Stimulated activated naive CD8-positive, alpha-beta T cell treated with anti-CD3 and anti-CD28 coated beads, Interleukin-15, Interleukin-2, amounts not matched to agents 100 ng/mL and 50 ng/mL, for 24 hours (primary cell): ENCODE data around the gene ENTPD1.

Experiments
- H3K27ac Mint-ChIP-seq: one replicate; pipeline ENCODE4 v1.8.0; 2021; ENCODE audit warnings: mild to moderate bottlenecking, mixed read lengths
- H3K27me3 Mint-ChIP-seq: one replicate; pipeline ENCODE4 v1.8.0; 2021; ENCODE audit warnings: mixed read lengths
- H3K36me3 Mint-ChIP-seq: one replicate; pipeline ENCODE4 v1.8.0; 2021; ENCODE audit warnings: low read depth, mixed read lengths
- H3K4me1 Mint-ChIP-seq: one replicate; pipeline ENCODE4 v1.8.0; 2021; ENCODE audit warnings: low read depth, mixed read lengths
- H3K4me3 Mint-ChIP-seq: one replicate; pipeline ENCODE4 v1.8.0; 2021; ENCODE audit warnings: mild to moderate bottlenecking, mixed read lengths
- H3K9me3 Mint-ChIP-seq: one replicate; pipeline ENCODE4 v1.8.0; 2021; ENCODE audit warnings: mixed read lengths

ENTPD1 gene

DNA sequence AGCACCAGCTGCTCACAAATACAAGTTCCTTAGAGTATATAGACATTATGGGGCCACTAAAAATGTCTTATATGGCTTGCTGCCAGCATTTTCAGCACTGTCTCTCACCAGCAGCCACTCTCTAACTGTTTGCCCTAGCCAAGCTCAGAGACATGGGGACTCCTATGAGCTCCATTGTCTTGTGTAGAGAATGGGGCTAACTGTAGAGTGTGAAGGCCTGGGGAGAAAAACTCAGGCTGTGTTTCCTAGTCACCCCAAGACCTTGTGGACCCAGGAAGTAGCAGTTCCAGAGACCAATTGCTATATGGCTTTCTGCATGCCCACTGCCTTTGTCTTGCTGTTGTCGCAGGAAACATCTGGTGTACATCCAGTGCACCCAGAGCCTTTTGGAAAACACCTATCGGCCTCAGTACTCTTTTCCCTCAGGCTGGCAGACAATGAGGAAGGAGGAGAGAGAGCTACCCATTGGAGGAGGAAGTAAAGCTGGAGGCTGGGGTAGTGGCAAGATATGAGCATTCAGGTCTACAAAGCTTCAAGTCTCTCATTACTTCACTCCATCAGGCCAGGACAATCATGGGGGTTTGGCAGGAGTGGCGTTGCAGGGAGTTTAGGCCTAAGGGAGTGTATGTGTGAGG is 28.4 kb downstream of the ENTPD1 start:
- no peaks in the 10 kb centered on the region for H3K36me3 Mint-ChIP-seq
- H3K9me3 Mint-ChIP-seq: no peaks in the 10 kb centered on the region
- peaks cover 29% of the 10 kb centered on the region for H3K4me1 Mint-ChIP-seq
- no peak overlapping the region for H3K4me3 Mint-ChIP-seq
- peaks cover 12% of the 10 kb centered on the region for H3K27me3 Mint-ChIP-seq
- H3K27ac Mint-ChIP-seq: peak overlapping the region; percentile 41

DNA sequence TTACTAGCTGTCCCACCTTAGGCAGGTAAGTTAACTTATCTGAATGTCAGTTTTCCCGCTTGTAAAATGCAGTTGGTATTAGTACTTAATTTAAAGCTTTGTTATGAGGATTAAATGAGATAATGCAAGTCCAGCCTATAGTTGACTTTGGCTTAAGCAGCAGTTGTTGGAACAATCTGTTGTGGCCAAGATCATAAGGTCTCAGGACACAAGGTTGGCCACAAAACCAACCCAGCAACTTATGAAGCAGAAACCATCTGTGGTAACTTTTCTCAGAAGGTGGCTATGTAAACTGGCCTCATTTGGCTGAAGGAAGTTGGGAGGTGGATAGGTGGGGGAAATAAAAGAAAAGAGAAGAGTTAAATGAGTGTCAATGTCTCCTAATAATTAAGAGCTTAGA is 29.4 kb downstream of the ENTPD1 start:
- Mint-ChIP-seq H3K9me3 (no peaks in the 10 kb centered on the region), H3K27me3 (peaks cover 15% of the 10 kb centered on the region), H3K36me3 (no peaks in the 10 kb centered on the region), H3K27ac (no peak overlapping the region), H3K4me3 (no peak overlapping the region), H3K4me1 (peaks cover 31% of the 10 kb centered on the region)

DNA sequence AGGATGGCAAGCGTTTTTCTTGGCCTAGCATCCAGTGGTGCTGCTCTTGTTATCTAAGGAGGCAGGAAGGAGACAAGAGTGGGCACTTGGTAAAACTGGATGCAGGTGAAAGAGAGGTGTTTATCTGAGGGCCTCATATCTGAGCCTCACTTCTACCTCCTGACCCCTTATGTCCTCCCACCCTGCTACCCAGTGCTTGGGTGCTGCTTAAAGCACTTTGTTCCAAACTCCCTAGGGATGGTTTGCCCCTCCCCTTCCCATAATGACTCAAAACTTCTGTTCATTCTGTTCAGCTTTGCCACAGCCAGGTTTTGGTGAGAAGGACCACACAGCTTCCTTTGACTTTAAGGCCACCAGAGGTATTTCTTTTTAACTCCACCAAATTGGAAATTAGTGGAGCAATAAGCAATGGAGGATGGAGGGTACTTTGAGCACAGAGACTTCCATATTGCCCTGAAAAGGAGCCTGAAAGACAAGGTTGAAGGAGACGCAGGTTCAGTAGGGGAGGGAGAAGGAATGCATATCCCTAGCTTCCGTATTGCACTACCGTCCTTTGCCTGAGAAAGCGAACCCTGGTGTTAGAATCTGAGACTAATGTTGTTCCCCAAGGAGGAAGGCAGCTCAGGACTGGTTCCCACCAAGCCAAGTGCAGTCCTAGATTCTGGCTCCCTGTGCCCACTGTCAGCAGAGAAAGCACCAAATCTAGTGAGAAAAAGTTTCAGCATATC is 30.1 kb downstream of the ENTPD1 start:
- H3K27ac Mint-ChIP-seq: peak overlapping the region; percentile 32
- H3K36me3 Mint-ChIP-seq: no peaks in the 10 kb centered on the region
- H3K4me3 Mint-ChIP-seq: no peak overlapping the region
- H3K4me1 Mint-ChIP-seq: peaks cover 35% of the 10 kb centered on the region
- H3K9me3 Mint-ChIP-seq: no peaks in the 10 kb centered on the region
- H3K27me3 Mint-ChIP-seq: peaks cover 12% of the 10 kb centered on the region

DNA sequence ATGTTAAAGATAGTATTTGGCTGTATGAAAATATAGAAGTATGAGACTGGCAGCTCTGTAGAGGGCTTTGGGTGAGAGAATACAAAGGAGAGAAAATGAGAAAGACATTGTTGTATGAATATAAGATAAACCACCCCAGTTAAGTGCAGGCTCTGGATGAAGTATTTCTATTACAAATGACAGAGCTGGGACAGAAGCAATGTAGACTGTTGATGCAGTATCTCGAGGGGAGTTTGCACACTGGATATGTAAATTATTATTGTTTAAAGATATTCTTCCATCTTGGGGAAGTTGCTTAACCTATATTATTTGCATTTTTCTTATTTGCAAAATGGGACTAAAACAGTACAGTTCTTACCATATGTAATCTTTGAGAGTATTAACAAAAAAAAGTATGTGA is 31.5 kb downstream of the ENTPD1 start:
- Mint-ChIP-seq H3K27me3 (peaks cover 14% of the 10 kb centered on the region), H3K4me3 (no peak overlapping the region), H3K27ac (no peak overlapping the region), H3K36me3 (no peaks in the 10 kb centered on the region), H3K4me1 (peaks cover 43% of the 10 kb centered on the region), H3K9me3 (no peaks in the 10 kb centered on the region)

DNA sequence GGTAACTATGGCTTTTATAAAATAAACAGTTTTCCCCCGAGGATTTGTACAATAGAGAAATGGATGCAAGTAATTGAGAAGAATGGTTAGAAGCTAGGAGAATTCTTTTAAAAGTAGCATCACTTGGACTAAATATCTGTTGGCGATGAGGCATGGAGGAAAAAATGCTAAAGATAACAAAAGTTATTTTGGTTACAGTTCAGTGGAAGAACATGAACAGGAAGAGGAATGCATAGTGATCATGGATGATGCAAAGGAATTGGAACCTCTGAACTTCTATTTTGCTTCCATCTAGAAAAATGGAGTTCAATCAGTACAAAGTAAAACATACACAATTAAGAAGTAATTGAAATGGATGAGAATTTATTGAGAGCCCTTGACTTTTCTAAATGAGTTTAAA is 32.9 kb downstream of the ENTPD1 start:
- peaks cover 53% of the 10 kb centered on the region for H3K4me1 Mint-ChIP-seq
- peaks cover 7% of the 10 kb centered on the region for H3K27me3 Mint-ChIP-seq
- H3K4me3 Mint-ChIP-seq: no peak overlapping the region
- no peak overlapping the region for H3K27ac Mint-ChIP-seq
- no peaks in the 10 kb centered on the region for H3K9me3 Mint-ChIP-seq
- H3K36me3 Mint-ChIP-seq: no peaks in the 10 kb centered on the region

DNA sequence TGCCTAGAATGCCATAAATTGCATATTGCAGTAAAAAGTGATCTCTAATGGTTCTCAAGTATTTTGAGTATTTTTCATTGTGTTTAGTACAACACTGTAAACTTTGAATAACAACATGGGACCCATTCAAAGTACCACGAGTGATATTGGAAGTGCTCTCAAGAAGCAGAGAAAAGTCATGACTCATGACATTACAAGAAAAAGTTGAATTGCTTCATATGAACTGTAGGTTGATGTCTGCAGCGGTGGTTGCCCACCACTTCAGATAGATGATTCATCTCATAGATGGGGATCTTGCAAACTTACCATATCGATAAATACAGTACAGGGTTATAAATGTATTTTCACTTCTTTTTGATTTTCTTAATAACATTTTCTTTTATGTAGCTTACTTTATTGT is 33.9 kb downstream of the ENTPD1 start:
- H3K9me3 Mint-ChIP-seq: no peaks in the 10 kb centered on the region
- peaks cover 7% of the 10 kb centered on the region for H3K27me3 Mint-ChIP-seq
- H3K4me3 Mint-ChIP-seq: no peak overlapping the region
- H3K27ac Mint-ChIP-seq: peak overlapping the region; percentile 24
- H3K4me1 Mint-ChIP-seq: peaks cover 54% of the 10 kb centered on the region
- no peaks in the 10 kb centered on the region for H3K36me3 Mint-ChIP-seq

DNA sequence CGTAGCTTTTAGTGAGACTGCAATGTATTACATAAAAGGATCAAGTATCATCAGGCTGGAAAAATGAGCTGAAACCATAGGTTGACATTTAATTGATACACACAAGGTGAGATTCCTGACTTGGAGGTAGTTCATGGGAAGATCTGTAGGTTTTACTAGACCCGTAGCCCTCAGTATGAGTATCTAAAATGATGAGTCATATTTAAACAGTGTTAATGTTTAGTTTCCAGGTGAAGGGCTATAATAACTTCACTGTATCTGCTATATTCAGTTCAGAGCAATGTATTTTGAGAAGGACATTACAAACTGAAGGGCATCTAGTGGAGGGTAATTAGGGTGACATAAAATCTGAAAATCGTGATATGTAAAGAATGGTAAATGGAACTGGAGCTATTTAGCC is 35.0 kb downstream of the ENTPD1 start:
- H3K4me3 Mint-ChIP-seq: peak overlapping the region; percentile 30
- H3K27me3 Mint-ChIP-seq: peaks cover 7% of the 10 kb centered on the region
- peak overlapping the region; percentile 6 for H3K27ac Mint-ChIP-seq
- H3K4me1 Mint-ChIP-seq: peaks cover 48% of the 10 kb centered on the region
- H3K9me3 Mint-ChIP-seq: no peaks in the 10 kb centered on the region
- H3K36me3 Mint-ChIP-seq: no peaks in the 10 kb centered on the region

DNA sequence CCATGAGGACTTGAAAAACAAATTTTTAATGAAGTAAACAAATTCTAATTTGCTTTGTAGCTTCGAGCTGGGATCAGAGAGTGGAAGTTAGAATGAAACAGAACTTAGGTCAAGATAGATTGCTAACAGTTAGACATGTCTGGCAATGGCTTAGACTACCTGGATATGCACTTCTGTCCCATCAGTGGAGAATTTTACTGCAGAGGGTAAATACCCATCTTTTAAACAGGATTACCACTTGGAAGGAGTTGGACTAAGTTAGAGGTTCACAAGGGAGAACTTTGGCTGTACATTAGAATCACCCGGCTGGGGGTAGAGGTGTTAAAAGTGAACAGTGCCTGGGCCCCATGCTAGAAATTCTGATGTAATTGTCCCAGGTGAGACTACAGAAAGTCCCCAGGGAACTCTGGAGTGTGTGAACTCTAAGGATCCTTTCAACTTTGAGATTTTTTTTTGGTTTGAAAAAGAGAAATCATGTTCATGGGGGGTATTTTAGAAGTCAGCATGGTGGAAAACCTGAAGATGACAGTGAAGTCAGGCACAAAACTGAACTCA is 35.5 kb downstream of the ENTPD1 start:
- Mint-ChIP-seq H3K27me3 (peaks cover 7% of the 10 kb centered on the region), H3K36me3 (no peaks in the 10 kb centered on the region), H3K27ac (peak overlapping the region; percentile 61), H3K9me3 (no peaks in the 10 kb centered on the region), H3K4me3 (no peak overlapping the region), H3K4me1 (peaks cover 50% of the 10 kb centered on the region)

DNA sequence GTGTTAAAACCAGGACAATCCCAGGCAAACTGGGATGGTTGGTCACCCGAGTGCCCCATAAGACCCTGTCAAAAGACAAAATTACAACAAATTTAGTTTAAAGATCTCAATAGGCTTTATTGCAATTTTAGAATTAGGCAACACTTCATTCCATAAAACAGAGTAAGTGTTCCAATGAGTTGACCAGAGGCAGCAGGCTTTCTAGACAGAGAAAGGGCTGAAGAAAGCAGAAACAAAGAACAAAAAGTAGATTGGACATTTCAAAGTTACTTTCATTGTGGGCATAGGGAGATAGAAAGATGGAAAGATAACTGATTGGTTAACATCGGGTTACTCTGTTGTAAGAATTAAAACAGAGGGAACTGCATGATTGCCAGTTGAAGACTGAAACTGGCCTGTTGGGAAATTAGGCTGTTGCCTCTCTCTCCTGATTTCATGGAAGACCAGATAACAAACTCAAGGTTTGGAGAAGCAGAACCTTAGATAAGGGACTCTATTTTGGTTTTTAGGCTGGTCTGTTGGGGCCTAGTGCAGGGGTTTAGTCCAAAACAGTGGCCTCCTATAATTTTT is 36.3 kb downstream of the ENTPD1 start:
- Mint-ChIP-seq H3K27ac (peak overlapping the region; percentile 61), H3K9me3 (no peaks in the 10 kb centered on the region), H3K27me3 (peaks cover 7% of the 10 kb centered on the region), H3K4me1 (peaks cover 54% of the 10 kb centered on the region), H3K36me3 (no peaks in the 10 kb centered on the region), H3K4me3 (no peak overlapping the region)

DNA sequence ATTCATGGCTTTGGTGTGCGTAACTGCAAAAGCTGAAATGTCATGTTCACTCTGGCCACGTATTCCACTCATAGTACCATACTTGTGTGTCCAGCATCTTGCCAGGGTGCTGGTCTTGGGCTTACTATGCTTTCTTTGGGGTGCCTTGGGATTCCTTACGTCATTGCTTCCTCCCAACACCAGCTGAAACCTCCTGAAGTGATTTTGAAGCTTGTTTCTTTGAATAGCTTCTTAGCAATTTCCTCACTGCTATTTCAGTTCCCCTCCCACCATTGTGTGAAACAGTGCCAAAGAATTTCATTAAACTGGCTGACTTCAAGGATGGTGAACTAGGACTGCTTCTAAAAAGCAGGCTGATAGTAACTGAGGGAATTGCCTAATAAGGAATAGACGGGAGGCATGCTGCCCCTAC is 36.9 kb downstream of the ENTPD1 start:
- no peak overlapping the region for H3K4me3 Mint-ChIP-seq
- peaks cover 54% of the 10 kb centered on the region for H3K4me1 Mint-ChIP-seq
- H3K27ac Mint-ChIP-seq: peak overlapping the region; percentile 61

DNA sequence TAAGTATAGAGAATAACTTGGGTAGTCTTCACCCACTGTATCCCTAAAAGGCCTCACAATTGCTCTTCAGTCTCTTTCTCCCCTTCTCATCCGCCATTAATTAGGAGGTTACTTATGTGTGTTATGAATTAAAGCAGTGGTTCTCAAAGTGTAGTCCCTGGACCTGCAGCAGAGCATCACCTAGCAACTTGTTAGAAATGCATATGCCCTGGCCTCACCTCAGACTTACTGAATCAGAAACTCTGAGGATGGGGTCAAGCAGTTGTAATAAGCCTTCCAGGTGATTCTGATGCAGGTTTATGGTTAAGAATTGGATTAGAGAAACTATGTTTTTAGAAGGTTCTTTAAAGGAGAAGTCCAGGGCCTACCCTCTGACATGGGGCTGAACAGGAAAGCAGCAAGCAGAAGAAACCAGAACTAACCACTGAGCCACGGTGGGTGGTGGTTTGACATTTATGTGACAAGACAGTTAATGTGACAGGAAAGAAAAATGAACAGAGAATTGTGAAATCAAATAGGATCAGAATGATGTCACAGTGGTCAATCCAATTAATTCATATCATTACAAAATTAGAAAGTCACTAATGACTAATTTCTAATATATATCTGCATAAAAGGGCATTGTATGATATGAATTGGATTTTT is 37.6 kb downstream of the ENTPD1 start:
- Mint-ChIP-seq H3K27ac (peak overlapping the region; percentile 61), H3K4me1 (peaks cover 54% of the 10 kb centered on the region), H3K27me3 (peaks cover 7% of the 10 kb centered on the region), H3K9me3 (no peaks in the 10 kb centered on the region), H3K4me3 (peak overlapping the region; percentile 28), H3K36me3 (no peaks in the 10 kb centered on the region)

More for the DNA sequence above, 36.9 kb downstream of the ENTPD1 start:
- Mint-ChIP-seq H3K27me3 (peaks cover 7% of the 10 kb centered on the region), H3K9me3 (no peaks in the 10 kb centered on the region), H3K36me3 (no peaks in the 10 kb centered on the region)

DNA sequence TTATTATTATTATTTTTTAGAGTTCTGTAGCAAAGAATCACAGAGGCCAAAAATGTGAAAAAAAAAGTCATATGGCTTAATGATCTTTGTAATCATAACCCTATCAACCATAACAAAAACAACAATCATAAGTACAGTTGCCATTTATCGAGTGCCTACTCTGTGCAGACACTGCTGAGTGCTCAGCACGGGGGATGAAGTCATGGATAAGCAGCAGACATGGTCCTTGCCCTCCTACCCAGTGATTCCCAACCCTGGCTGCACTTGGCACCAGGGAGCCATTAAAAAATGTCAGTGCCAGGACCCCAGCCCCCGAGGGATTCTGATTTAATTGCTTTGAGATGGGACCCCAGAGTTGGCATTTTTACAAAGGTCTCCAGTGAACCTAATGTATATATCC is 38.2 kb downstream of the ENTPD1 start:
- peaks cover 7% of the 10 kb centered on the region for H3K27me3 Mint-ChIP-seq
- no peak overlapping the region for H3K4me3 Mint-ChIP-seq
- peak overlapping the region; percentile 42 for H3K27ac Mint-ChIP-seq
- no peaks in the 10 kb centered on the region for H3K9me3 Mint-ChIP-seq
- H3K4me1 Mint-ChIP-seq: peaks cover 54% of the 10 kb centered on the region
- H3K36me3 Mint-ChIP-seq: no peaks in the 10 kb centered on the region

DNA sequence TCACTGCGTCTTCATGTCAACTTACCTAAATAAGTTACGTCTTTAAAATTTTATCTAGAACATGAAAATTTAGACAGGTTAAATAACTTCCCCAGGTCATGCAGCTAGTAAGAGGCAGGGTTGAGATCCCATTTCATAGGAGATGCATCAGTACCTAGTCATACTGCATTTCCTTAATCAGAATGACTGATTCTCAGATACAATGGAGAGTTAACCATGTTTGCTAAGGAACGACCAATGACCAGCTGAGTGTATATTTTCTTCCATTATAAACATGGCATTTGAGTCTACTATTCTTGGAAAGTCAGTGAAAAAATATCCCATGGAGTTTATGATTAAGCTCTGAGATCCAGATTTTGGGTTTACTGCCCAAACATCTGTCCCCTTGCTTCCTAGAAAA is 39.6 kb downstream of the ENTPD1 start:
- H3K9me3 Mint-ChIP-seq: no peaks in the 10 kb centered on the region
- H3K4me3 Mint-ChIP-seq: no peak overlapping the region
- peaks cover 9% of the 10 kb centered on the region for H3K27me3 Mint-ChIP-seq
- H3K27ac Mint-ChIP-seq: no peak overlapping the region
- H3K36me3 Mint-ChIP-seq: no peaks in the 10 kb centered on the region
- H3K4me1 Mint-ChIP-seq: peaks cover 57% of the 10 kb centered on the region

DNA sequence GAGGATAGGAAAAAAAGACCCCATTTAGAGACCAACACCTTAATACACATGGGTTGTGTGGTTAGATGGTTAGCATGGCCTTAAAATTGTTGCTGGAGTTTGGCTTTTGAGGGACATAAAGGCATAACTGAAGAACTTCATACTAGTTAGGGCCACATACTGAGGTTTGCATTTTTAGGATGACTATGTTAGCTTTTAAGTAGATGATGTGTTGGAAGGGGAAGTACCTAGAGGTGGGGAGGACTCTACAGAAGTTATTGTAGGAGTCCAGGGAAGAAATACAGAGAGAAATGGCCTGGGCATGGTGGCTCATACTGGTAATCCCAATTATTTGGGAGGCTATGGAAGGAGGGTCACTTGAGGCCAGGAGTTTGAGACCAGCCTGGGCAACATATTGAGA is 40.5 kb downstream of the ENTPD1 start:
- Mint-ChIP-seq H3K27ac (no peak overlapping the region), H3K4me1 (peaks cover 49% of the 10 kb centered on the region), H3K36me3 (no peaks in the 10 kb centered on the region), H3K4me3 (no peak overlapping the region), H3K27me3 (peaks cover 5% of the 10 kb centered on the region), H3K9me3 (no peaks in the 10 kb centered on the region)
